GM12878 (cell line): ENCODE measurements around the gene RPS6KA3. TPM values are rescaled to one million over a fixed set of nuclear protein-coding genes. Genes with fewer than 3 reads are reported as not detected.

ENCODE experiments used
- ATAC-seq: fragments of 200-7000 bp; cut with Tn5 transposase; 3 replicates; pipeline ENCODE4 v1.9.1; 2020; ENCODE audit warnings: mild to moderate bottlenecking, moderate library complexity
- BruUV-seq: library from RNA; stranded (reverse); fragments of 400-500 nt; replicated peaks from 2 replicates; lab custom pipeline; 2021; lab: Mats Ljungman, UMichigan
- CTCF ChIA-PET: fragments of 300-600 bp; sonication (Branson Sonifier 250); formaldehyde crosslinking; extraction: SDS; loops from one replicate; lab custom pipeline; 2021; ENCODE audit warnings: inconsistent platforms; lab: Yijun Ruan, JAX
- POLR2A ChIA-PET: fragments of 350-600 bp; formaldehyde crosslinking; extraction: SDS; loops from one replicate; lab custom pipeline; 2021; ENCODE audit warnings: inconsistent platforms; lab: Charles Lee
- RAD21 ChIA-PET: fragments of 300-600 bp; sonication (Branson Sonifier 250); formaldehyde crosslinking; loops from one replicate; lab custom pipeline; 2023; ENCODE audit warnings: antibody characterized with exemption; ENCODE audit not compliant: unreplicated experiment; lab: Charles Lee
- SMC1A ChIA-PET: fragments of 300-600 bp; sonication (Branson Sonifier 250); formaldehyde crosslinking; loops from one replicate; lab custom pipeline; 2023; ENCODE audit not compliant: unreplicated experiment, uncharacterized antibody; lab: Charles Lee
- DNase-seq: peaks from one replicate; pipeline ENCODE4 v3.0.0-alpha.2; 2011; ENCODE audit warnings: low read depth, low spot score
- FAIRE-seq: peaks from 3 replicates; lab custom pipeline; 2011; peaks lifted over from hg19 to GRCh38; lab: Jason Lieb, UNC
- H2AFZ ChIP-seq: 2 replicates; pipeline ENCODE4 v1.6.0; 2011; ENCODE audit warnings: low read depth, low read length, control low read depth; ENCODE audit not compliant: control insufficient read depth
- H3K27ac ChIP-seq: 2 replicates; pipeline ENCODE4 v1.5.1; 2011; ENCODE audit warnings: control low read depth; ENCODE audit not compliant: control insufficient read depth, insufficient read depth
- H3K27me3 ChIP-seq, 2 experiments: replicated peaks in 1 of 2; 2 replicates each; pipeline versions ENCODE4 v1.6.0 to v1.6.1; 2011; ENCODE audit warnings: low read length in 1 of 2; ENCODE audit not compliant: control insufficient read depth in 2 of 2, insufficient read depth in 2 of 2
- H3K36me3 ChIP-seq, 2 experiments: 2 replicates each; pipeline ENCODE4 v1.5.1; 2011; ENCODE audit warnings: low read length in 1 of 2; ENCODE audit not compliant: control insufficient read depth in 2 of 2, insufficient read depth in 2 of 2
- H3K4me1 ChIP-seq: 2 replicates; pipeline ENCODE4 v1.6.1; 2011; ENCODE audit warnings: mild to moderate bottlenecking, low read length, moderate library complexity, mixed read lengths; ENCODE audit not compliant: control insufficient read depth, insufficient read depth
- H3K4me2 ChIP-seq: 2 replicates; pipeline ENCODE4 v1.6.0; 2011; ENCODE audit warnings: control low read depth; ENCODE audit not compliant: control insufficient read depth, insufficient read depth
- H3K4me3 ChIP-seq: fragments of 200-600 bp; sonication (generic); 2 replicates; pipeline ENCODE4 v1.5.1; 2016
- H3K79me2 ChIP-seq: 2 replicates; pipeline ENCODE4 v1.6.0; 2011; ENCODE audit warnings: low read length; ENCODE audit not compliant: control insufficient read depth, insufficient read depth
- H3K9ac ChIP-seq: 2 replicates; pipeline ENCODE4 v1.8.0; 2011; ENCODE audit warnings: low read length, control low read depth, mixed read lengths; ENCODE audit not compliant: control insufficient read depth, insufficient read depth
- H3K9me3 ChIP-seq: replicated peaks from 3 replicates; pipeline ENCODE4 v1.5.1; 2011; ENCODE audit warnings: mild to moderate bottlenecking, low read length; ENCODE audit not compliant: control insufficient read depth, insufficient read depth
- H4K20me1 ChIP-seq: 2 replicates; pipeline ENCODE4 v1.6.0; 2011; ENCODE audit not compliant: control insufficient read depth, insufficient read depth
- CEBPB ChIP-seq, 2 experiments: fragments of 150-350 bp in 1 of 2; IDR thresholded peaks; 2 replicates each; pipeline ENCODE4 v1.6.1; 2012 to 2014; ENCODE audit warnings: low read depth in 2 of 2, low read length in 2 of 2, borderline replicate concordance in 1 of 2, inconsistent platforms in 1 of 2
- CHD2 ChIP-seq: IDR thresholded peaks from 2 replicates; pipeline ENCODE4 v1.6.1; 2011; ENCODE audit warnings: low read depth, low read length, improper control_type of control experiment, borderline replicate concordance
- CREM ChIP-seq: IDR thresholded peaks from 2 replicates; pipeline ENCODE4 v1.6.1; 2014; ENCODE audit warnings: antibody characterized with exemption, low read depth
- EZH2 ChIP-seq: IDR thresholded peaks from 2 replicates; pipeline ENCODE4 v1.6.1; 2012; ENCODE audit warnings: low read depth, mild to moderate bottlenecking, control low read depth, inconsistent platforms, low read length, borderline replicate concordance; ENCODE audit not compliant: control insufficient read depth
- FOXK2 ChIP-seq: fragments of 450-650 bp; IDR thresholded peaks from 2 replicates; pipeline ENCODE4 v1.6.1; 2017; ENCODE audit warnings: mild to moderate bottlenecking, moderate library complexity
- GABPA ChIP-seq: IDR thresholded peaks from 2 replicates; pipeline ENCODE4 v1.6.1; 2014; ENCODE audit warnings: antibody characterized with exemption, low read depth, mild to moderate bottlenecking, inconsistent platforms
- IKZF1 ChIP-seq: fragments of 450-650 bp; conservative IDR thresholded peaks from 2 replicates; pipeline ENCODE4 v1.6.1; 2017; ENCODE audit warnings: antibody characterized with exemption, mild to moderate bottlenecking
- MEF2B ChIP-seq: fragments of 450-650 bp; IDR thresholded peaks from 2 replicates; pipeline ENCODE4 v1.6.1; 2018; ENCODE audit warnings: mild to moderate bottlenecking, moderate library complexity; ENCODE audit not compliant: partially characterized antibody, poor library complexity, severe bottlenecking
- MXI1 ChIP-seq: fragments of 150-350 bp; IDR thresholded peaks from 2 replicates; pipeline ENCODE4 v1.6.1; 2011; ENCODE audit warnings: low read depth, mild to moderate bottlenecking, inconsistent platforms, low read length, improper control_type of control experiment
- MYC ChIP-seq: IDR thresholded peaks from 2 replicates; pipeline ENCODE4 v1.6.1; 2011; ENCODE audit warnings: mild to moderate bottlenecking, low read length, moderate library complexity, inconsistent platforms; ENCODE audit not compliant: insufficient read depth, insufficient replicate concordance, insufficient read length, severe bottlenecking
- RCOR1 ChIP-seq: conservative IDR thresholded peaks from 2 replicates; pipeline ENCODE4 v1.6.1; 2012; ENCODE audit warnings: low read depth, low read length, improper control_type of control experiment
- RUNX3 ChIP-seq: IDR thresholded peaks from 2 replicates; pipeline ENCODE4 v1.6.1; 2012; ENCODE audit warnings: low read length, inconsistent platforms
- SMAD5 ChIP-seq: IDR thresholded peaks from 2 replicates; pipeline ENCODE4 v1.6.1; 2016; ENCODE audit warnings: antibody characterized with exemption, low read depth
- YBX1 ChIP-seq: fragments of 450-650 bp; IDR thresholded peaks from 2 replicates; pipeline ENCODE4 v1.6.1; 2016; ENCODE audit warnings: antibody characterized with exemption
- ZNF384 ChIP-seq: IDR thresholded peaks from 2 replicates; pipeline ENCODE4 v1.6.1; 2012; ENCODE audit warnings: low read depth, mild to moderate bottlenecking, low read length, improper control_type of control experiment, borderline replicate concordance
- ZZZ3 ChIP-seq: IDR thresholded peaks from 2 replicates; pipeline ENCODE4 v1.6.1; 2011; ENCODE audit warnings: low read depth; ENCODE audit not compliant: control insufficient read depth, insufficient read length
- WGBS: methylation state at CpG from one replicate; pipeline ENCODE4 v1.1.6; 2016; ENCODE audit warnings: low lambda C conversion rate; ENCODE audit not compliant: insufficient replicate concordance, insufficient coverage; ENCODE audit errors: missing lambda C conversion rate; 5-methylcytosine and 5-hydroxymethylcytosine counted together
- in situ Hi-C: fragments of 300-500 bp; cut with MboI; formaldehyde crosslinking; loops from 9 replicates; pipeline ENCODE4 v1.14.3; 2018; ENCODE audit warnings: mixed read lengths
- intact Hi-C: fragments of 100-400 bp; cut with micrococcal nuclease; formaldehyde crosslinking; loops from one replicate; pipeline ENCODE4 v1.14.2; 2022; ENCODE audit not compliant: unreplicated experiment
- polyA plus RNA-seq, 11 experiments: library from polyadenylated mRNA; depleted of rRNA in 4 of 11; unstranded in 6 of 11; stranded (reverse) in 5 of 11; fragments of >200 nt; fragmentation: Nextera tagmentation in 4 of 11; fragmentation: Illumina TruSeq in 1 of 11; extraction: Ambion mirVana in 4 of 11; extraction: Trizol in 1 of 11; gene quantifications; 1 replicate in 1 of 11; 2 replicates in 10 of 11; pipeline versions ENCODE4 v1.2.1 to v1.2.3, GENCODE V29; 2011 to 2016; ENCODE audit warnings: inconsistent platforms in 2 of 11, missing spikeins in 2 of 11, low read depth in 1 of 11
- total RNA-seq, 4 experiments: library from RNA; depleted of rRNA in 3 of 4; stranded (reverse); fragments of >200 nt in 3 of 4; fragmentation: Illumina TruSeq in 1 of 4; extraction: Trizol in 1 of 4; gene quantifications; 2 replicates each; pipeline versions ENCODE4 v1.2.1 to v1.2.3, GENCODE V29; 2013 to 2021
- TF ChIP-seq, protein P1 (sequence below): IDR thresholded peaks from 2 replicates; pipeline ENCODE4 v1.6.1; 2012; ENCODE audit warnings: low read depth, low read length, improper control_type of control experiment
- TF ChIP-seq, protein P2 (sequence below): fragments of 150-350 bp; IDR thresholded peaks from 2 replicates; pipeline ENCODE4 v1.6.1; 2016; ENCODE audit warnings: low read depth, low read length
- TF ChIP-seq, protein P3 (sequence below): fragments of 450-650 bp; IDR thresholded peaks from 2 replicates; pipeline ENCODE4 v1.6.1; 2014; ENCODE audit warnings: mild to moderate bottlenecking

RPS6KA3 gene
- total and polyA plus RNA-seq, 10 of the 15 experiments (the other 5 are each of a cell fraction or from before 2014, with no cell fraction given) = 2.8 to 35.6 (median 15.8) TPM

DNA sequence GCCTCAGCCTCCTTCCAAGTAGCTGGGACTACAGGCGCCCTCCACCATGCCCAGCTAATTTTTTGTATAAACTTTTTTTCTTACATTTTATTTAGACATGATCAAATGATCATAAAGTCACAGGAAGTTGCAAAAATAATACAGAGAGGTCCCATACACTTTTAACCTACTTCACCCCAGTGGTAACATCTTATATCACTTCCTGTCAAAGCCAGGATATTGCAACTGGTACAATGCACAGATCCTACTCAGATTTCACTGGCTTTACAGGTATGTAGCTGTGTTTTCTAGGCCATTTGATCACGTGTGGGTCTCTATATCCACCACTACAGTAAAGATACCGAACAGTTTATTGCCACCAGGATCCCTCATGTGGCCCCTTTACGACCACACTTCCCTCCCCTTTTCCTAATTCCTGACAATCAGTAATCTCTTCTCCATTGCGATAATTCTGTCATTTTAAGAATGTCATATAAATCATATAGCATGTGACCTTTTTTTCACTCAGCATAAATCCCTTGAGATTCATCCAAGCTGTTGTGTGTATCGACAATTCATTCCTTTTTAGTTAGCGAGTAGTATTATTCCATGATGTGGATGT, 18.0 kb downstream of the RPS6KA3 start (continued):
- TF ChIP-seq, protein P1, sequence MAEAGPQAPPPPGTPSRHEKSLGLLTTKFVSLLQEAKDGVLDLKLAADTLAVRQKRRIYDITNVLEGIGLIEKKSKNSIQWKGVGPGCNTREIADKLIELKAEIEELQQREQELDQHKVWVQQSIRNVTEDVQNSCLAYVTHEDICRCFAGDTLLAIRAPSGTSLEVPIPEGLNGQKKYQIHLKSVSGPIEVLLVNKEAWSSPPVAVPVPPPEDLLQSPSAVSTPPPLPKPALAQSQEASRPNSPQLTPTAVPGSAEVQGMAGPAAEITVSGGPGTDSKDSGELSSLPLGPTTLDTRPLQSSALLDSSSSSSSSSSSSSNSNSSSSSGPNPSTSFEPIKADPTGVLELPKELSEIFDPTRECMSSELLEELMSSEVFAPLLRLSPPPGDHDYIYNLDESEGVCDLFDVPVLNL = no peak
- TF ChIP-seq GABPA = no peak
- no peak for TF ChIP-seq MYC
- no peak for TF ChIP-seq CEBPB (IDR thresholded peaks at IDR 0.05; ENCODE audit: borderline replicate concordance in 1 of 2, low read depth in 2 of 2, low read length in 2 of 2)
- TF ChIP-seq ZNF384 = no peak

DNA sequence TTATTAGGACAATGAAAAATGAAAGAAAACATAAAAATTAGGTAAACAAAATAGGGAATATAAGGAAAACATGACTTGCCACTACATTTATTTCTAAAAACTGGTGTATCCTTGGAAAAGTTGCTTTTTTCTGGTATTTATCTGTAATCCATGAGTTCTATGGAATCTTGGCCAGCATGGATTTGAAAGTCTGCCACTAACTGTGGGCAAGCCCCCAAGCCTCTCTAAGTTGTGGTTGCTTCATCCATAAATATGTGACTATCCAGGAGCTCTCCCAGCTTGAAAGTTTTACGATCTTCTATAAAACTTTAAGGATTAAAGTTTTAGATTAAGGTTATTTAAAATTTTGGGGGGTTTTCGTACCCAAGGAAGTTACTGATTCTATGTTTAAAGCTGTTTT, 21.8 kb downstream of the RPS6KA3 start:
- H4K20me1 ChIP-seq = no peaks in the 10 kb centered on the region
- FAIRE-seq (no peak), DNase-seq (no peak), ATAC-seq (no peak)
- no peaks in the 10 kb centered on the region for H3K36me3 ChIP-seq
- in situ Hi-C loops = no loop called here
- ChIA-PET SMC1A (interaction anchor here (0.7 to 1.3 kb wide), 3 partner anchors 8 to 56 kb away, joined by 3 to 5 read pairs (median 4); no protein-coding TSS in a partner anchor), POLR2A (no interaction called here), RAD21 (no interaction called here), CTCF (interaction anchor here (1.3 to 1.5 kb wide), 2 partner anchors 16 to 20 kb away, joined by 3 to 5 read pairs; no protein-coding TSS in a partner anchor)
- no peak overlapping the region for H2AFZ ChIP-seq
- no peaks in the 10 kb centered on the region for H3K4me1 ChIP-seq
- 61% methylated on average over 2 of the region's 2 CpGs for WGBS
- intact Hi-C loops = no loop called here
- BruUV-seq = no TSS peak
- no peaks in the 10 kb centered on the region; the same call in 1 of the 2 replicates for H3K79me2 ChIP-seq
- no peak overlapping the region for H3K27ac ChIP-seq
- H3K4me2 ChIP-seq = no peak overlapping the region
- H3K9ac ChIP-seq = no peak overlapping the region
- H3K27me3 ChIP-seq = no peaks in the 10 kb centered on the region
- no peak overlapping the region for H3K4me3 ChIP-seq
- no peaks in the 10 kb centered on the region for H3K9me3 ChIP-seq
- TF ChIP-seq YBX1 (no peak), ZZZ3 (no peak), IKZF1 (no peak), RCOR1 (no peak), CREM (no peak), MEF2B (no peak), CHD2 (no peak), FOXK2 (no peak), RUNX3 (no peak), SMAD5 (no peak), EZH2 (no peak), MXI1 (no peak)
- TF ChIP-seq, protein P2, sequence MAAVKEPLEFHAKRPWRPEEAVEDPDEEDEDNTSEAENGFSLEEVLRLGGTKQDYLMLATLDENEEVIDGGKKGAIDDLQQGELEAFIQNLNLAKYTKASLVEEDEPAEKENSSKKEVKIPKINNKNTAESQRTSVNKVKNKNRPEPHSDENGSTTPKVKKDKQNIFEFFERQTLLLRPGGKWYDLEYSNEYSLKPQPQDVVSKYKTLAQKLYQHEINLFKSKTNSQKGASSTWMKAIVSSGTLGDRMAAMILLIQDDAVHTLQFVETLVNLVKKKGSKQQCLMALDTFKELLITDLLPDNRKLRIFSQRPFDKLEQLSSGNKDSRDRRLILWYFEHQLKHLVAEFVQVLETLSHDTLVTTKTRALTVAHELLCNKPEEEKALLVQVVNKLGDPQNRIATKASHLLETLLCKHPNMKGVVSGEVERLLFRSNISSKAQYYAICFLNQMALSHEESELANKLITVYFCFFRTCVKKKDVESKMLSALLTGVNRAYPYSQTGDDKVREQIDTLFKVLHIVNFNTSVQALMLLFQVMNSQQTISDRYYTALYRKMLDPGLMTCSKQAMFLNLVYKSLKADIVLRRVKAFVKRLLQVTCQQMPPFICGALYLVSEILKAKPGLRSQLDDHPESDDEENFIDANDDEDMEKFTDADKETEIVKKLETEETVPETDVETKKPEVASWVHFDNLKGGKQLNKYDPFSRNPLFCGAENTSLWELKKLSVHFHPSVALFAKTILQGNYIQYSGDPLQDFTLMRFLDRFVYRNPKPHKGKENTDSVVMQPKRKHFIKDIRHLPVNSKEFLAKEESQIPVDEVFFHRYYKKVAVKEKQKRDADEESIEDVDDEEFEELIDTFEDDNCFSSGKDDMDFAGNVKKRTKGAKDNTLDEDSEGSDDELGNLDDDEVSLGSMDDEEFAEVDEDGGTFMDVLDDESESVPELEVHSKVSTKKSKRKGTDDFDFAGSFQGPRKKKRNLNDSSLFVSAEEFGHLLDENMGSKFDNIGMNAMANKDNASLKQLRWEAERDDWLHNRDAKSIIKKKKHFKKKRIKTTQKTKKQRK = no peak
- TF ChIP-seq, protein P3, sequence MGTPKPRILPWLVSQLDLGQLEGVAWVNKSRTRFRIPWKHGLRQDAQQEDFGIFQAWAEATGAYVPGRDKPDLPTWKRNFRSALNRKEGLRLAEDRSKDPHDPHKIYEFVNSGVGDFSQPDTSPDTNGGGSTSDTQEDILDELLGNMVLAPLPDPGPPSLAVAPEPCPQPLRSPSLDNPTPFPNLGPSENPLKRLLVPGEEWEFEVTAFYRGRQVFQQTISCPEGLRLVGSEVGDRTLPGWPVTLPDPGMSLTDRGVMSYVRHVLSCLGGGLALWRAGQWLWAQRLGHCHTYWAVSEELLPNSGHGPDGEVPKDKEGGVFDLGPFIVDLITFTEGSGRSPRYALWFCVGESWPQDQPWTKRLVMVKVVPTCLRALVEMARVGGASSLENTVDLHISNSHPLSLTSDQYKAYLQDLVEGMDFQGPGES = no peak
